ENCODE data around the gene PMEL.

- no peak for TF ChIP-seq CTCF (IDR thresholded peaks at IDR 0.05 in 2 of 3, conservative IDR thresholded peaks at IDR 0.05 in 1 of 3; ENCODE audit: borderline replicate concordance in 1 of 3, insufficient read depth in 1 of 3, low read depth in 2 of 3, low read length in 2 of 3)
- no peak for TF ChIP-seq POLR2A (IDR thresholded peaks at IDR 0.05; ENCODE audit: borderline replicate concordance, extremely low read depth, insufficient read depth, insufficient read length)
- TF ChIP-seq ATF3 (IDR thresholded peaks at IDR 0.05): no peak
- no peak for TF ChIP-seq REST (IDR thresholded peaks at IDR 0.05; ENCODE audit: low read depth)
- TF ChIP-seq CEBPB (IDR thresholded peaks at IDR 0.05; ENCODE audit: low read depth): no peak
- no peak for TF ChIP-seq POLR2AphosphoS5 (IDR thresholded peaks at IDR 0.05; ENCODE audit: low read depth, low read length)
- TF ChIP-seq, protein P1, sequence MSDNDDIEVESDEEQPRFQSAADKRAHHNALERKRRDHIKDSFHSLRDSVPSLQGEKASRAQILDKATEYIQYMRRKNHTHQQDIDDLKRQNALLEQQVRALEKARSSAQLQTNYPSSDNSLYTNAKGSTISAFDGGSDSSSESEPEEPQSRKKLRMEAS (IDR thresholded peaks at IDR 0.05): no peak
- TF ChIP-seq ZNF274 (IDR thresholded peaks at IDR 0.05; ENCODE audit: low read depth, low read length): no peak
- no peak for TF ChIP-seq FOSL1 (IDR thresholded peaks at IDR 0.05; ENCODE audit: low read depth)
- TF ChIP-seq YY1 (IDR thresholded peaks at IDR 0.05; ENCODE audit: extremely low read depth, insufficient replicate concordance, low read depth, low read length): no peak
- no peak for TF ChIP-seq SRF (IDR thresholded peaks at IDR 0.05; ENCODE audit: low read depth)
These were observed 6.6 kb upstream of the PMEL start for GRCh38 chr12:55972456-55972855.
